H1 (cell line): ENCODE results near the gene GAD2. TPM values are rescaled to one million over a fixed set of nuclear protein-coding genes. Genes with fewer than 3 reads are reported as not detected.

Source experiments
- CTCF ChIA-PET: fragments of 300-600 bp; sonication (Branson Sonifier 250); formaldehyde crosslinking; loops from one replicate; lab custom pipeline; 2021; ENCODE audit not compliant: partially characterized antibody; lab: Charles Lee
- POLR2A ChIA-PET: fragments of 300-600 bp; sonication (Branson Sonifier 250); formaldehyde crosslinking; loops from one replicate; lab custom pipeline; 2021; ENCODE audit warnings: inconsistent platforms; ENCODE audit not compliant: partially characterized antibody; lab: Charles Lee
- DNase-seq, 2 experiments: peaks; one replicate each; pipeline versions ENCODE4 v3.0.0 to v3.0.0-alpha.2; 2010 to 2022; ENCODE audit warnings: low spot score in 2 of 2, low read depth in 1 of 2, mixed read lengths in 1 of 2
- FAIRE-seq: peaks from 2 replicates; lab custom pipeline; 2011; peaks lifted over from hg19 to GRCh38; lab: Jason Lieb, UNC
- H2AFZ ChIP-seq: 2 replicates; pipeline ENCODE4 v1.8.1; 2012; ENCODE audit warnings: low read length, inconsistent platforms
- H2AK5ac ChIP-seq: 2 replicates; pipeline ENCODE4 v1.6.1; 2013; ENCODE audit warnings: low read depth, low read length
- H2BK120ac ChIP-seq: replicated peaks from 2 replicates; pipeline ENCODE3; 2013; ENCODE audit warnings: low read depth, low read length, inconsistent platforms
- H2BK12ac ChIP-seq: 2 replicates; pipeline ENCODE4 v1.6.1; 2013; ENCODE audit warnings: low read depth, low read length
- H2BK15ac ChIP-seq: 2 replicates; pipeline ENCODE4 v1.6.1; 2013; ENCODE audit warnings: low read length
- H2BK20ac ChIP-seq: 2 replicates; pipeline ENCODE4 v1.6.1; 2013; ENCODE audit warnings: low read length
- H2BK5ac ChIP-seq: 2 replicates; pipeline ENCODE4 v1.6.1; 2013; ENCODE audit warnings: low read depth, low read length
- H3K14ac ChIP-seq: 2 replicates; pipeline ENCODE4 v1.6.1; 2013; ENCODE audit warnings: inconsistent platforms; ENCODE audit not compliant: insufficient read length
- H3K18ac ChIP-seq: 2 replicates; pipeline ENCODE4 v1.6.1; 2013; ENCODE audit warnings: low read length; ENCODE audit errors: extremely low read depth
- H3K23ac ChIP-seq: 2 replicates; pipeline ENCODE4 v1.6.1; 2013; ENCODE audit warnings: inconsistent platforms; ENCODE audit not compliant: insufficient read length
- H3K23me2 ChIP-seq: 2 replicates; pipeline ENCODE4 v1.6.1; 2013; ENCODE audit warnings: low read depth, low read length
- H3K27ac ChIP-seq: 2 replicates; pipeline ENCODE4 v1.6.1; 2011; ENCODE audit warnings: low read depth, low read length, inconsistent platforms
- H3K27me3 ChIP-seq, 4 experiments: replicated peaks in 1 of 4; 1 replicate in 1 of 4; 2 replicates in 3 of 4; pipeline versions ENCODE4 v1.6.1 to v1.8.1; 2011 to 2013; ENCODE audit warnings: low read length in 3 of 4, mild to moderate bottlenecking in 3 of 4, inconsistent platforms in 2 of 4, mixed read lengths in 2 of 4, moderate library complexity in 1 of 4; ENCODE audit not compliant: control insufficient read depth in 3 of 4, insufficient read depth in 3 of 4; ENCODE audit errors: extremely low read depth in 1 of 4
- H3K36me3 ChIP-seq, 4 experiments: 2 replicates each; pipeline versions ENCODE4 v1.6.1 to v1.8.1; 2011 to 2013; ENCODE audit warnings: mild to moderate bottlenecking in 4 of 4, low read length in 3 of 4, moderate library complexity in 2 of 4, control low read depth in 1 of 4, inconsistent platforms in 1 of 4; ENCODE audit not compliant: insufficient read depth in 4 of 4, control insufficient read depth in 2 of 4
- H3K4ac ChIP-seq: replicated peaks from 2 replicates; pipeline ENCODE3; 2013; ENCODE audit warnings: low read length, low read depth, mixed read lengths, inconsistent platforms; ENCODE audit not compliant: insufficient read length
- H3K4me1 ChIP-seq, 4 experiments: replicated peaks in 1 of 4; 1 replicate in 1 of 4; 2 replicates in 3 of 4; pipeline versions ENCODE4 v1.6.1 to v1.8.1; 2011 to 2013; ENCODE audit warnings: low read length in 3 of 4, inconsistent platforms in 2 of 4, mixed read lengths in 1 of 4; ENCODE audit not compliant: insufficient read depth in 4 of 4, control insufficient read depth in 3 of 4
- H3K4me2 ChIP-seq, 2 experiments: 2 replicates each; pipeline versions ENCODE4 v1.6.1 to v1.8.1; 2011 to 2013; ENCODE audit warnings: low read depth in 2 of 2, low read length in 2 of 2, control low read depth in 1 of 2, inconsistent platforms in 1 of 2, mild to moderate bottlenecking in 1 of 2; ENCODE audit not compliant: insufficient read depth in 1 of 2
- H3K4me3 ChIP-seq, 4 experiments: fragments of 200-600, 300-600 bp in 1 of 4; sonication (generic), shearing (Covaris generic), sonication (Bioruptor Twin) in 1 of 4; 2 replicates each; pipeline versions ENCODE4 v1.5.1 to v1.8.1; 2011 to 2016; ENCODE audit warnings: low read length in 4 of 4, low read depth in 3 of 4, control low read depth in 2 of 4, inconsistent platforms in 2 of 4, mild to moderate bottlenecking in 2 of 4, mixed read lengths in 1 of 4, moderate library complexity in 1 of 4; ENCODE audit not compliant: insufficient read depth in 2 of 4; ENCODE audit errors: extremely low read depth in 1 of 4
- H3K56ac ChIP-seq: replicated peaks from 2 replicates; pipeline ENCODE3; 2013; ENCODE audit warnings: low read depth, mild to moderate bottlenecking, mixed read lengths, low read length, inconsistent platforms; ENCODE audit not compliant: insufficient read length
- H3K79me1 ChIP-seq: 2 replicates; pipeline ENCODE4 v1.6.1; 2013; ENCODE audit warnings: low read depth, low read length, control low read depth
- H3K79me2 ChIP-seq, 2 experiments: 2 replicates each; pipeline versions ENCODE4 v1.6.1 to v1.8.1; 2012 to 2013; ENCODE audit warnings: low read length in 2 of 2, mild to moderate bottlenecking in 2 of 2, inconsistent platforms in 1 of 2; ENCODE audit not compliant: insufficient read depth in 2 of 2, control insufficient read depth in 1 of 2
- H3K9ac ChIP-seq, 4 experiments: replicated peaks in 1 of 4; 1 replicate in 1 of 4; 2 replicates in 3 of 4; pipeline versions ENCODE4 v1.6.1 to v1.8.1; 2011 to 2013; ENCODE audit warnings: low read depth in 3 of 4, low read length in 3 of 4, control low read depth in 2 of 4, mild to moderate bottlenecking in 2 of 4, moderate library complexity in 2 of 4, inconsistent platforms in 1 of 4; ENCODE audit errors: extremely low read depth in 1 of 4
- H3K9me3 ChIP-seq, 2 experiments: 2 replicates each; pipeline versions ENCODE4 v1.6.1 to v1.8.1; 2012 to 2013; ENCODE audit warnings: mild to moderate bottlenecking in 2 of 2, moderate library complexity in 2 of 2, control low read depth in 1 of 2, inconsistent platforms in 1 of 2, low read depth in 1 of 2, low read length in 1 of 2, mixed read lengths in 1 of 2; ENCODE audit not compliant: insufficient read depth in 2 of 2
- H4K20me1 ChIP-seq, 2 experiments: replicated peaks in 1 of 2; 2 replicates each; pipeline versions ENCODE3 to v1.8.1; 2011 to 2013; ENCODE audit warnings: inconsistent platforms in 2 of 2, low read length in 2 of 2, mild to moderate bottlenecking in 1 of 2; ENCODE audit not compliant: insufficient read depth in 2 of 2, control insufficient read depth in 1 of 2
- H4K5ac ChIP-seq: 2 replicates; pipeline ENCODE4 v1.6.1; 2013; ENCODE audit warnings: low read length, low read depth, mixed read lengths, inconsistent platforms; ENCODE audit not compliant: insufficient read length
- H4K8ac ChIP-seq: 2 replicates; pipeline ENCODE4 v1.8.0; 2013; ENCODE audit warnings: mild to moderate bottlenecking, moderate library complexity, low read length, inconsistent platforms; ENCODE audit not compliant: insufficient read depth; ENCODE audit errors: extremely low read depth
- H4K91ac ChIP-seq: replicated peaks from 2 replicates; pipeline ENCODE3; 2013; ENCODE audit warnings: low read length, mixed read lengths, inconsistent platforms; ENCODE audit not compliant: insufficient read length
- ASH2L ChIP-seq: fragments of 200-600, 300-600 bp; sonication (generic); IDR thresholded peaks from one replicate; pipeline ENCODE4 v1.7.1; 2017; ENCODE audit warnings: low read length
- CBX5 ChIP-seq: fragments of 300-800, 300-1000 bp; sonication (generic); IDR thresholded peaks from 2 replicates; pipeline ENCODE4 v1.7.1; 2016; ENCODE audit warnings: antibody characterized with exemption, low read length, low read depth
- CTCF ChIP-seq, 3 experiments: IDR thresholded peaks; 1 replicate in 2 of 3; 2 replicates in 1 of 3; pipeline versions ENCODE4 v1.5.1 to v1.6.1; 2011; ENCODE audit warnings: low read length in 3 of 3, mild to moderate bottlenecking in 3 of 3, inconsistent platforms in 2 of 3, low read depth in 1 of 3, moderate library complexity in 1 of 3; ENCODE audit not compliant: insufficient read depth in 1 of 3; ENCODE audit errors: control extremely low read depth in 1 of 3
- HDAC2 ChIP-seq, 2 experiments: fragments of 300-600 bp in 1 of 2; sonication (generic) in 1 of 2; IDR thresholded peaks; 2 replicates each; pipeline ENCODE4 v1.6.1; 2011 to 2012; ENCODE audit warnings: low read depth in 2 of 2, low read length in 2 of 2, mild to moderate bottlenecking in 2 of 2, moderate library complexity in 2 of 2, borderline replicate concordance in 1 of 2, inconsistent platforms in 1 of 2
- PHF8 ChIP-seq: fragments of 200-600 bp; sonication (generic); conservative IDR thresholded peaks from 2 replicates; pipeline ENCODE4 v1.7.1; 2012; ENCODE audit warnings: low read depth, mild to moderate bottlenecking, inconsistent platforms, low read length, moderate library complexity
- POU5F1 ChIP-seq: IDR thresholded peaks from 2 replicates; pipeline ENCODE4 v1.6.1; 2011; ENCODE audit warnings: low read depth, mild to moderate bottlenecking, low read length, moderate library complexity
- RBBP5 ChIP-seq: IDR thresholded peaks from 2 replicates; pipeline ENCODE4 v1.7.1; 2012; ENCODE audit warnings: low read depth, mild to moderate bottlenecking, inconsistent platforms, low read length, moderate library complexity, borderline replicate concordance
- TAF7 ChIP-seq: optimal IDR thresholded peaks from 2 replicates; pipeline ENCODE3; 2011; ENCODE audit warnings: low read depth, mild to moderate bottlenecking, inconsistent platforms, low read length, moderate library complexity, borderline replicate concordance
- ZNF274 ChIP-seq: IDR thresholded peaks from 2 replicates; pipeline ENCODE4 v1.7.0; 2012; ENCODE audit warnings: low read length, borderline replicate concordance; ENCODE audit errors: extremely low read depth
- WGBS, 2 experiments: shearing (Covaris generic) in 1 of 2; methylation state at CpG; one replicate each; pipeline versions ENCODE4 v1.1.6 to v1.1.7; 2013 to 2015; ENCODE audit warnings: low lambda C conversion rate in 2 of 2, mixed read lengths in 2 of 2, inconsistent platforms in 1 of 2, low coverage in 1 of 2, missing lambda C conversion rate in 1 of 2; ENCODE audit not compliant: insufficient replicate concordance in 2 of 2, insufficient coverage in 1 of 2, insufficient read length in 1 of 2; ENCODE audit errors: extremely low coverage in 1 of 2, missing lambda C conversion rate in 1 of 2; 5-methylcytosine and 5-hydroxymethylcytosine counted together
- polyA plus RNA-seq, 7 experiments: library from polyadenylated mRNA; depleted of rRNA in 3 of 7; stranded (reverse) in 5 of 7; unstranded in 2 of 7; fragments of >200 nt in 5 of 7; fragments of 200-250 nt in 2 of 7; gene quantifications; 1 replicate in 5 of 7; 2 replicates in 1 of 7; 4 replicates in 1 of 7; pipeline versions ENCODE4 v1.2.1 to v1.2.3, GENCODE V29; 2011 to 2013; ENCODE audit warnings: missing spikeins in 2 of 7, mixed read lengths in 2 of 7
- total RNA-seq: library from RNA; stranded (reverse); fragmentation: NEBNext Ultra II Directional; extraction: Animal tissue kit (Norgen Biotek cat#: 25700); gene quantifications from 2 replicates; pipeline ENCODE4 v1.2.1, GENCODE V29; 2021

GAD2 gene
- total and polyA plus RNA-seq, 2 of the 8 experiments (the other 6 are each of a cell fraction or from before 2014, with no cell fraction given) = 0.30 to 0.47 TPM

- FAIRE-seq (no peak), DNase-seq (peak in 1 of 2 experiments; percentile 87)
- Histone ChIP-seq H2BK120ac (no peak overlapping the region), H3K56ac (no peak overlapping the region), H3K18ac (peak overlapping the region; percentile 87), H3K23me2 (peaks cover 42% of the 10 kb centered on the region), H3K9me3 (no peaks in the 10 kb centered on the region), H3K4me2 (peak overlapping the region; percentile 92 to 98), H2BK15ac (no peak overlapping the region), H4K5ac (no peak overlapping the region), H3K27me3 (peaks cover 63 to 95% (median 87%) of the 10 kb centered on the region in 4 experiments), H2BK12ac (peak overlapping the region; percentile 75; the same call in 1 of the 2 replicates), H3K23ac (no peak overlapping the region), H4K91ac (peak overlapping the region; percentile 35), H2AFZ (no peak overlapping the region; the same call in 1 of the 2 replicates), H2AK5ac (no peak overlapping the region), H3K27ac (no peak overlapping the region), H2BK20ac (peak overlapping the region; percentile 93; the same call in 1 of the 2 replicates), H3K4me1 (peaks cover 17 to 42% (median 28%) of the 10 kb centered on the region in 4 experiments), H3K9ac (no peak overlapping the region), H4K20me1 (peaks cover 0 to 2% of the 10 kb centered on the region in 2 experiments), H3K79me2 (no peaks in the 10 kb centered on the region), H3K79me1 (no peaks in the 10 kb centered on the region), H3K36me3 (no peaks in the 10 kb centered on the region), H3K14ac (no peak overlapping the region), H3K4ac (no peak overlapping the region), H4K8ac (peak overlapping the region; percentile 70; the same call in 1 of the 2 replicates), H3K4me3 (peak overlapping the region; percentile 33 to 68 (median 54)), H2BK5ac (peak overlapping the region; percentile 95; the same call in 1 of the 2 replicates)
- 1% methylated on average over 50 of the region's 57 CpGs; no CpG with 5 or more reads in 1 of the 2 experiments for WGBS, 2 experiments
- POLR2A ChIA-PET = no interaction called here
- CTCF ChIA-PET = interaction anchor here (0.8 to 1.3 kb wide), 2 partner anchors 27 to 458 kb away, joined by 3 to 5 read pairs; no protein-coding TSS in a partner anchor
- TF ChIP-seq HDAC2 (IDR thresholded peaks at IDR 0.05; ENCODE audit: borderline replicate concordance in 1 of 2, low read depth in 2 of 2, low read length in 2 of 2) (peak; percentile 74 to 95; a peak in 3 of 4 replicates), PHF8 (0 out of 2 replicates have a peak, but pooled peaks have one; percentile 28), TAF7 (no peak), ASH2L (peak; percentile 61), POU5F1 (no peak), CTCF (IDR thresholded peaks at IDR 0.05; ENCODE audit: control extremely low read depth in 1 of 3, insufficient read depth in 1 of 3, low read depth in 1 of 3, low read length in 3 of 3) (no peak), RBBP5 (peak; percentile 60; the same call in 1 of the 2 replicates), ZNF274 (no peak), CBX5 (no peak)
Observed at GRCh38 chr10:26215935-26216584, 514 bp upstream of the GAD2 start.
